GM18519 (cell line): ENCODE data around the gene CNOT6L.
"Not testable (repeated sequence)": the region's sequence is repeated elsewhere in the genome, so short reads cannot be mapped to it uniquely, and the experiment has no call there.

ENCODE experiments used
- ATAC-seq: cut with Tn5 transposase; IDR thresholded peaks from one replicate; pipeline ENCODE4 v1.9.1; 2021; ENCODE audit warnings: mild to moderate bottlenecking, moderate library complexity; ENCODE audit not compliant: unreplicated experiment, low FRiP score

Gene CNOT6L

DNA sequence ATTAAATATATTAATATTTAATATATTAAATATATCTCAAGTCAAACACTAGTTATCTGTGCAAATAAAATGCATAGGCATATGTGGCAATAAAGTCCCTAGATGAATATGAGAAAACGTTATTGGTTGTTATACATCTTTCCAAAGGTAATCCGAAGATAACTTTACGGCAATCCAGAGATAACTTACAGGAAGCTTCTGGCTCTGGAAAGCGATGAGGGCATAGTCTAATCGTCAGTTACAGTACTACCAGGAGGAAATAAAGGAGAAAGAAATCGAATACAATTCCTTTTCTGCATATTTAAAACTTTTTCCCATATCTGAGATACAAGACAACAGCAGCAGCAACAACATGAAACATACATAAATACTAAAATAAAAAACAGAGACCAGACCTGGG, 35.3 kb downstream of the CNOT6L start:
- ATAC-seq, result no peak

DNA sequence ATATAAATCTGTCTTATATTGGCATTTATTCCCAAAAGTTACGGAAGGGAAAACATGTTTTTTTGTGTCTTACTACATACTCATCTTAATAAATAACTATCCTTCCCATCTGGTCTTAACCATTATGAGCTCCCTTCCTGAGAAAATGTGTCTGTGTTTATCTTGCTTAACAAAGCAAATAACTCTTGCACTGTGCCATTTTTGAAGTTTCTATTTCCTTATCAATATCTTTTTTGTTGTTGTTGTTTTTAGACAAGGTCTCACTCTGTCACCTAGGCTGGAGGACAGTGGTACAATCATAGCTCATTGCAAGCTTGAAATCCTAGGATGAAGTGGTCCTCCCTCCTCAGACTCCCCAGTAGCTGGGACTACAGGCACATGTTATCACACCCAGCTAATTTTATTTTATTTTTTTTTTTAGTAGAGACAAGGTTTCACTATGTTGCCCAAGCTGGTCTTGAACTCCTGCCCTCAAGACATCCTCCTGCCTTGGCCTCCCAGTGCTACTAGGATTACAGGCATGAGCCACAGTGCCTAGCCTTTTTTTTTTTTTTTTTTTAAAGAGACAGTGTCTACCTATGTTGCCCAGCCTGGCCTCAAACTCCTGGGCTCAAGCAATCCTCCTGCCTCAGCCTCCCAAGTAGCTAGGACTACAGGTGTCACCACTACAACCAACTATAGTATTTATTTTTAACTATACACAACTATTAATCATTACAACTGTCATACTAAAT, 36.9 kb downstream of the CNOT6L start:
- no peak for ATAC-seq

DNA sequence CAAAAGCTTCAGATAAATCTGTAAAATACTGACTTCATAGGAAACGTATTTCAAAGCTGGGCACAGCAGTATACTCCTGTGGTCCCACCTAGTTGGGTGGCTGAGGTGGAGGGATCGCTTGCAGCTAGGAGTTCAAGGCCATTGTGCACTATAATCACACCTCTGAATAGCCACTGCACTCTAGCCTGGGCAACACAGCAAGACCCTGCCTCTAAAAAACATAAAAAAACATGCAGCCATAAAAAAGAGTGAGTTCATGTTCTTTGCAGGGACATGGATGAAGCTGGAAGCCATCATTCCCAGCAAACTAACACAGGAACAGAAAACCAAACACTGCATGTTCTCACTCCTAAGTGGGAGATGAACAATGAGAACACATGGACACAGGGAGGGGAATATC, 38.4 kb downstream of the CNOT6L start:
- not testable (repeated sequence) for ATAC-seq

DNA sequence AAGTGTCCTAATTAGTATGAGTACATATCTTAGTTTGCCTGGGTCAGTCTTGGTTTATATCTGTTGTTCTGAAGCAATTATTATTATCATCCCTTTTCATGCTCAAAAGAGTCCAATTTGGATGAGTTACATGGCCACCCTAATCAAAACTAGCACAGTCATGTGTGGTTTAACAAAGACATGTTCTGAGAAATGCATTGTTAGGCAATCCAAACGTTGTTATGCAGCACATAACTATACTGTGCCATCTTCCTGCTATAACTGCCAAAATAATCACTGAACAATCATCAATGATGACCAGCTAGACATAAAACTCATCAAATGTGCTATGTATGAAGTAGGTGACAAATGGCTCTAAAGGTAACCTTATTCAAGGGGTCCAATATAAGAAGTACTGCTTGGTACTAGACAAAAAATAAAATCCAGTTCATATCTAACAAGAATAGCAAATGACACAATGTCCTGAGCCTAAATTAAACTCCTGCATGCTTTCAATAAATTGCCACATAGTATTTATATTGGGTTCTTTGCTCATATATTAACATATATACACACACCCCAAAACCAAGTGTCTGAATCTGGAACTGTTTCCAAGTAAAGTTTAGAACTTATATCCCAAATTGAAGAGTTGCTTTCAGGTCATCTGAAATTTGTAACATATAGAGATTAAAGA, 41.9 kb downstream of the CNOT6L start:
- no peak for ATAC-seq

DNA sequence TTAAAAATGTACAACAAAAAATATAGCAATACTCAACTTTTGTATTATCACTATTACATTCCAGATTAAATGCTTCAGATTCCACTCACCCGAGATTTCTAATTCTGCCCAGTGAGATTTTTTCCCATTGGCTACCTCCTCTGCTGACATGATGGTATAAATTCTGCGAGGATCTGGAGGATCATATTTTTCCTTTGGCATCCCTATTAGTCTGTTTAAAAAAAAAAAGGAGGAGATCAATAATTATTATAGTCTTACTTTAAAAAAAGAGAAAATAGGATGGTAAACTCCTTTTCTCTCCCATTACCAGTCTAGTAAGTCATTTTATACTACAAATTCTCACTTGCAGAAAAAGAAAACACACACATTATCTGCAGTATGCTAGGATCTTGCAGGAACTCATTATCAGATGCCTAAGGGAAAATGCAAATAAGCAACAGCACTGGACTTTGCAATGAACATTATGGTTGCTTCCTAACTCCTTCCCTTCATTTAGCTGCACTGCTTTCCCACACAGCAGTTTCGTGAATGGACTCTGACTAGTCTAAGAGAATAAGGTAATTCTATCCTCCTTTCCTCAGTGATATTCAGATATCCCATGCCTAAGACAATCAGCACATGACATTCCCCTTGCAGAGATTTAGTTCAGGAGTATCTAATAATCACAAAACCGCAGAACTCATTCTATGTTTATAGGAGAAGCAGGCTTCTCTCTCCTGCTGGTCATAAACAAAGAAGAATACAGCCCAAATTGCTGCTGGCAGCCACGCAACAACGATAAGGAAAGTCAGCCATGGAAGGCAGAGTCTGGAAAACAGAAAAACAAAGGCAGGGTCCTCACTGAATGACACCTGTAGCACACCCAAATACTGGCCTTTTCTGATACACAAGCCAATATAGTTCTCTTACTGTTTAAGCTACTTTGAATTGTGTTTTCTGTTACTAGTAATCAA, 42.7 kb downstream of the CNOT6L start:
- ATAC-seq, result no peak

DNA sequence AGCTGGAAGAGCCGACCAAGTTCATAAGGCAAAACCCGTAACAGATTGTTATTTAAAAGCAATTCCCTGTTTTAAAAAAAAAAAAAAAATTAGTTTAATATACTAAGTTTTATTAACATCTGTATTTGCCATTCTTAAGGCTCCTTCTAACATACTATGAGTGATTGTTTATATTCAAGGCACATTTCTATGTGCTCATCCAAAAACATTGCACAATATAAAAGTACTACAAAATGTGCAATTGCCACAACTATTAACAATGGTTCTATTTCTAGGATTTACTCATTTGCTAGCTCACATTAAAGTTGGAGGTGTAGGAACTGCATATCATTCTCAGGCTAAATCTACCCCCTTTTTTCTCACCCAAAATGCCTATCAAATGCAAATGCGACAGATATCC, 46.1 kb downstream of the CNOT6L start:
- ATAC-seq, result no peak

DNA sequence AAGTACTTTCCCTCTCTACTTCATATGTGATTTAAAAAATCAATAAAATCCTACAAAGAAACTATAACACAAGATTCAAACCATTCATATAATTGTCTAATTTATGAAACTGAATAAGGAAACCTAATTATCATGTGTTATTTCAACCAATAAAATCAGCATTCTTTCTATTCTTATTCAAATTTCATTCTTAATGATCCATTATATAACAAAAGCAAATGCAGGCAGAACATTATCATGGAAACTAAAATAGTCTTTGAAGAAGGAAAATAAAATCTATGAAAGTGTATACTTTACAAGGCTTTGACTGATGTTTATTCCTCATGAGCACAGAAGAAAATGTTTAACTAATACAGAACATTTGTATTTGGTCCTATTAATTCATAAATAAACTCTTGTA, 47.6 kb downstream of the CNOT6L start:
- ATAC-seq, result no peak

DNA sequence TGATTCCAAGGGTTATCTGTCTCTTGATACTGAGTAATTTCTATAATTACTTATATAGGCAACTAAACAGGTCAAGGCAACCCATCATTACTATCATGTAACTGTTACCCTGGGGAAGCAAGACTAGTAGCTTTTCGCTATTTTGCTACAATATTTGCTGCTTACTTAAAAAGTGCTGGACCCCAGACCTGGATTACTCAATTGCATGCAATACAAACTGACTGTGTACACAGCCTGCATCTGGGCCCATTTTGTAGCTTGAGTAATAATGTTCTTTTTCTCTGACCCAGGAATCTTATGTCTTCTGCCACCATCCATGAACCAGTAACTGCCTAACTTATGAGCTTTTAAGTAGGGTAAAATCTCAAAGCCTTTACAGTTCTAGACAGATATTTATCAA, 53.4 kb downstream of the CNOT6L start:
- no peak for ATAC-seq

DNA sequence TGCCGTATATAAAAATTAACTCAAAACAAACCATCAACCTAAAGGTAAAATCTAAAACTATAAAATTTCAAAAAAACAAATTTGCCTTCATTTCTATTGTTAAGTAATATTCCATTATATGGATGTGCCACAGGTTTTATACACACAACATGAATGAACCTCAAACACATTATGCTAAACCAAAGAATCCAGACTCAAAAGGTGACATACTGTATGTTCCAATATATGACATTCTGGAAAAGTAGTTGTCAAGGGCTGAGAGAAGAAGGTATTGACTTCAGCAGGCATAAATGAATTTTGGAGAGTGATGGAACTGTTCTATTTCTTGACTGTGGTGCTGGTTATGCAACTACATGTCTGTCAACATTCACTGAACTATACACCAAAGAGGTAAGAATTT, 56.6 kb downstream of the CNOT6L start:
- no peak for ATAC-seq

DNA sequence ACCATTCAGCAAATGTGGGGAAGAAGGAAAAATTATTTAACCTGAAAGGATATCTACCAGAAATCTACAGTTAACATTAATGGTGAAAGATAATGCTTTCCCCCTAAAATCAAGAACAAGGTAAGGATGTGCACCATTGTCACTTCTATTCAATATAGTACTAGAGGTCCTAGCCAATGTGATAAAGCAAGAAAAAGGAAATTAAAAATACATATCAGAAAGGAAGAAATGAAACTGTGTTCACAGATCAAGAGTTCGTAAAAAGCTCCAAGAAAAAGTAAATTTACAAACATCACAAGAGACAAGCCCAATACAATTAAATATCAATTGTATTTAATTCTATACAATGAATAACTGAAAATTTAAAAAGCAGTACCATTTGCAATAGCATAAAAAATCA, 57.6 kb downstream of the CNOT6L start:
- no peak for ATAC-seq

DNA sequence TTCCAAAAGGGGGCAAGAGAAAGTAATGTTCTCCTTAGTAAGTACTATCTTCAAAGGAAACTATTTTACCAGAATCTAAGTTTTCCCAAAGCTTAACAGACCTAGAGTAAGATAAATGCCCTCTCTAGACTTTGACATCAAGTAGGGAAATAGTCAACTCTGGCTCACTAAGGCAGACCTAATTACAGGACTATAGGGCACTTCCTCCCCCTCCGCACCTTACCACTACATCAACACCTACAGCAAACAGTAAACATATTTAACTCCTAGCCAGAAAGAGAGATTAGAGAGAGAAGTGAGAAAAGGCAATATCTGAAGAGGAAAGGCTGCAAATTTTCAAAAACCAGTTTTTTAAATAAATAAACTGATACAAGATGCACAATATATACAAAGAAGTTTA, 60.4 kb downstream of the CNOT6L start:
- ATAC-seq, result no peak

DNA sequence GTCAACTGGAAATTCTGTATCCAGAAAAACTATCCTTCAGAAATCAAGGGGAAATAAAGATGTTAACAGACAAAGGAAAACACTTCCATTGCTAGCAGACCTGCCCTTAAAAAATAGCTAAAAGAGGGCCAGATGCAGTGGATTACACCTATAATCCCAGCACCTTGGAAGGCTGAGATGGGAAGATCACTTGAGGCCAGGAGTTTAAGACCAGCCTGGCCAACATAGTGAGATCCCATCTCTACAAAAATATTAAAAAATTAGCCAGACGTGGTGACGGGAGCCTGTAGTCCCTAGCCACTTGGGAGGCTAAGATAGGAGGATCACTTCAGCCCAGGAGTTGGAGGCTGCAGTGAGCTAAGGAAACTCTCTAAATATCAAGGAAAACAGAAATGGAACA, 67.4 kb downstream of the CNOT6L start:
- no peak for ATAC-seq

DNA sequence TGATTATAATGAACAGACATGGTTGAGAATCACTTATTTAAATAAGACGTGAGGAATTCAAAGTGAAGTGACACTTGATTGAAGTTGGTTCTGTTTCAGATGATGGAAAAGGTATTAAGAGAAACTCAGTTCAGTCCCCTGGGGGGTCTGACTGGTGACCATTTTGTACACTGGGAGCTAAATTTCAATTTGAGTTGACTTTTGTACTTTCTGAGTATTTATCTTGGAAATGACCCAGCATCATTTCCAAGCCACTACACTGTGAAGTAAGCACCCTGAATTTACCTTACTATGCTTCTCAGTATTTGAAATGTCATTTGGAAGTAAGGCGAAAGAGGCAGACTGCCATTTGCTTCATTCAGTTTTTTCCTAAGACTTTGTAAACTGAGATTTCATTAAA, 73.4 kb downstream of the CNOT6L start:
- ATAC-seq, result no peak

DNA sequence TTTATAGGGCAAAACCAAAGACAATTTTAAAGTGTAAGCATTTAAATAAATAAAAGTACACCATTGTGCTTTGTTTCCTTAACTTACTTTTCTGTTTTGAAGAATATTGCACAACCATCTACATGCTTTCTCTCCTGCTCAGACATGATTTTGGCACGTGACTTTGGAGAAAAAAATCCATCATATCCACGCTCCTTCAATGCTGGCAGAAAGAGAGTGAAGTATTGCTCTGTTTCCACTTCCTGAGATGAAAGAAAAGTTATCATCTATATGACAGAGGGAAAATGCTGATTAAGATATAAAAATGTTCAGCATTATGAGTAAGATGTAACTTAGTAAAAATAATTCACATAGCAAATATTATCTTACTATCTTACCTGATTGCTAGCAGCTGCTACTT, 77.1 kb downstream of the CNOT6L start:
- no peak for ATAC-seq

DNA sequence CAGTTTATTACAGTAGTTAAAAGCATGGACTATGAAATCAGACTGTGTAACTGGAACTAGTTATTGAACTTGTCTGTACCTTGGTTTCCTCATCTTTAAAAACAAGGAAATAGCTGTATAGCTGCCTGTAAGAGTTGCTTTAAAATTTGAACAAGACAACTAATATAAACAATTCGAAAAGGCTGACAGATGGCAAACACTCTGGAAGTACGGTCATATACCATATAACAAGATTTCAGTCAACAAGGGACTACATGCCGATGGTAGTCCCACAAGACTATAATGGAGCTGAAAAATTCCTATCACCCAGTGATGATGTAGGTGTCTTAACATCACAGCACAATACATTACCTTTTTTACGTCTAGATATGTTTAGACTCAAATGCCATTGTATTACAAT, 78.7 kb downstream of the CNOT6L start:
- ATAC-seq, result no peak

DNA sequence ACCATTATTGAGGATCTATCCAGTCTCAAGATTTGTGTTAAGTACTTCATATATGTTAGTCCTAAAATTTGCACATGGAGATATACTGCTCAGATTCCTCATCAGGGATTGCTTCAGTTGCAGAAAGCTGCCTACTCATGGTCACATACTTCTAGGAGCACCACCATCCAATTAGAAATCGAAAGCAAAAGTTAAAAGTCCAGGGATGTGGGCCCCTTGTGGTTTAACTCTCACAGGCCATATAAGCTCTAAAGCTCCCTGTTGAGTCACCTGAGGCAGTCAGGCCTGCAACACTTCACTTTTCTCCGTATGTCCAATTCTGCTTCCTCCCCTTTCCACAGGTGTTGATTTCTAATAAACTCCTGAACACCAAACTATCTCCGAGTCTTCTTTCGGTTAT, 84.2 kb downstream of the CNOT6L start:
- ATAC-seq, result peak; percentile 78

DNA sequence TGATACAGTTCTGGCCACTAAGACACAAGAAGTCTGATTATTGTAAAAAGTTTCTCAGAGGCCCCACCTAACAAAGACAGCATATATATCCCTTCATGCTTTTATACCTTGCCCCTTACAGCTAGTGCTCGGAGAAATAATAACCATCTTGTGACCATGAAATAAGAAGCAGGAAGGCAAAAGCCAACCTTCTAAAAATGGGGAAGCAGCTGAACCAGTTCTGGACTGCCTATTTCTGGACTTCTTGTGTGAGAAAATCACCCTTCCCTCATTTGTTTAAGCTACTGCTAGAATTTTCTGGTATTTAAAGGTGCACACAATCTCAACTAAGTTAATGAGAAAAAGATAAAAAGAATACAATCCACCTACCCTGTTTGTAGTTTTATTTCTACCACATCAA, 87.5 kb downstream of the CNOT6L start:
- ATAC-seq, result no peak

DNA sequence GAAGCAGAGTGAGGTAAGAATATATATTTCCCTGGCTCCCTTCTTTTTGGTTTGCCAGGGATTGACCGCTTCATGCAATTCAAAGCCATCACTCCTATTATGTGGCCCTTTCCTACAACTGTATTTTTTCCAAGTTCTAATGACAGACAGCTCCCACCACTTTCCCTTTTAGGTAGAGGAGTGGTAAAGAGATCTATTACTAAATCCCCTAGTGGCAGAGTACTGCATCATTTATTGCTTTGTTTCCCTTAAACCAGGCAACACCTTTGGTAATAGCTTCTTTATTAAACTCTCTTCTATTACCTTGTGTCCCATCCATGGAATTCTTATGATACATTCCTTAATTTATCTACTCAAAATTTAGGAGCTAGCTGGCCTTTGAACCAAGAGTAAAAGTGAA, 90.7 kb downstream of the CNOT6L start:
- ATAC-seq, result no peak

DNA sequence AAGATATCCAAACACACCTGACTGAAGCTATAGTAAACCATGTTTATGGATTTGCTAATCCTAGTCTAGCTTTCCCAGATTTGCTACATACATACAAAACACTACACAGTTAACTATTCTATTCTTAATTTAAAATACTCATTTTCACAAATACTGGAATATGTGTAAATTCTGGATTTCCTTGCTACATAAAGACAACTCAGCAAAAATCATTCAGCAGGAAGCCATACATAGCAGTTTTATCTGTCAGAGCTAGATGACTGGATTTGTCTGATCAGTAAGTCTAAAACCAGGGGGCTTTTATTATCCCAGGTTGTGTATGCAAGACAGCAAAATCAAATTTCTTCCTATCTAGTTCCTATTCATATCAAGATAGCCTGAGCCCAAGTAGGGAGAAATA, 98.1 kb downstream of the CNOT6L start:
- no peak for ATAC-seq

DNA sequence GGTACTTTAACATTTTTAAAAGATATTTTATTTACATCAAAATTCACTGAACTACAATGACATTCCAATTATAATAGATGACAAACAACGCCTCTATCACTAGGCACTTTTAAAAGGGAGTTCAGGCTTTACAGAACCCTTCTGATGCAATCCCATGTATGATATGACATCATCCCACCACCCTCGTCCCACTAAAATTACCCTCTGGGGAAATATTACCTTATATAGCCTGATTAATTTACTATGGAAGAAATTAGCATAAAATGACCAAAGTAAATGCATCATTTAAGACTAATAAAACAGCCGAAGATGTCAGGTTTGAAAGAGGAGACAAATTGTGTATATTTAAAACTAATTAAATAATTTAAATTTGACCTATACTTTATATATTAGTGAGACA, 100.7 kb downstream of the CNOT6L start:
- not testable (repeated sequence) for ATAC-seq
